K562 (cell line): ENCODE results near the gene ILF3. TPM values are rescaled to one million over a fixed set of nuclear protein-coding genes. Genes with fewer than 3 reads are reported as not detected.

ENCODE experiments used
- CBX5 ChIP-seq: IDR thresholded peaks from 2 replicates; pipeline ENCODE4 v1.6.1; 2014; ENCODE audit warnings: low read depth, borderline replicate concordance
- DMBX1 ChIP-seq: fragments of 250-450 bp; sonication (Bioruptor Pico); IDR thresholded peaks from 2 replicates; pipeline ENCODE4 v1.8.0; 2022; ENCODE audit warnings: inconsistent platforms, mild to moderate bottlenecking, moderate library complexity, borderline replicate concordance
- ETV5 ChIP-seq: sonication (generic); formaldehyde crosslinking; IDR thresholded peaks from 2 replicates; pipeline ENCODE4 v1.4.0; 2020; ENCODE audit warnings: low read depth, mild to moderate bottlenecking, missing genetic modification reagents
- ETV6 ChIP-seq, 3 experiments: fragments of 150-350 bp in 1 of 3; sonication (generic) in 1 of 3; formaldehyde crosslinking in 1 of 3; IDR thresholded peaks; 2 replicates each; pipeline versions ENCODE4 v1.6.1 to v1.8.0; 2014 to 2022; ENCODE audit warnings: borderline replicate concordance in 2 of 3, low read depth in 2 of 3, antibody characterized with exemption in 1 of 3, low read length in 1 of 3, mild to moderate bottlenecking in 1 of 3, missing genetic modification reagents in 1 of 3
- FOXA3 ChIP-seq, 2 experiments: fragments of 450-650 bp in 1 of 2; sonication (generic) in 1 of 2; formaldehyde crosslinking; IDR thresholded peaks in 1 of 2; conservative IDR thresholded peaks in 1 of 2; 2 replicates each; pipeline versions ENCODE4 v1.4.0 to v1.8.0; 2020 to 2022; ENCODE audit warnings: mild to moderate bottlenecking in 2 of 2, missing genetic modification reagents in 1 of 2
- GATA2 ChIP-seq: sonication (generic); formaldehyde crosslinking; IDR thresholded peaks from 2 replicates; pipeline ENCODE4 v1.4.0; 2020; ENCODE audit warnings: mild to moderate bottlenecking, missing genetic modification reagents
- HNRNPL ChIP-seq: fragments of 200-400 bp; formaldehyde crosslinking; IDR thresholded peaks from 2 replicates; pipeline ENCODE4 v1.6.1; 2017; ENCODE audit warnings: low read depth, mild to moderate bottlenecking, low read length
- NCOA4 ChIP-seq: fragments of 450-650 bp; IDR thresholded peaks from 2 replicates; pipeline ENCODE4 v1.6.1; 2018; ENCODE audit warnings: mild to moderate bottlenecking; ENCODE audit not compliant: partially characterized antibody
- NRF1 ChIP-seq, 2 experiments: fragments of 450-650 bp; IDR thresholded peaks in 1 of 2; conservative IDR thresholded peaks in 1 of 2; 2 replicates each; pipeline ENCODE4 v1.6.1; 2014; ENCODE audit warnings: mild to moderate bottlenecking in 2 of 2
- PRPF4 ChIP-seq: fragments of 200-400 bp; formaldehyde crosslinking; IDR thresholded peaks from one replicate; pipeline ENCODE4 v1.6.1; 2017; ENCODE audit warnings: low read length, low read depth, mild to moderate bottlenecking; ENCODE audit not compliant: insufficient read depth, poor library complexity, severe bottlenecking
- PTBP1 ChIP-seq: fragments of 200-400 bp; formaldehyde crosslinking; IDR thresholded peaks from 2 replicates; pipeline ENCODE4 v1.6.1; 2017; ENCODE audit warnings: low read depth, low read length
- RFX5 ChIP-seq: IDR thresholded peaks from 2 replicates; pipeline ENCODE4 v1.6.1; 2011; ENCODE audit warnings: low read depth, mild to moderate bottlenecking, improper control_type of control experiment, low read length
- SAP30 ChIP-seq: fragments of 200-600 bp; sonication (generic); IDR thresholded peaks from 2 replicates; pipeline ENCODE4 v1.6.1; 2012; ENCODE audit warnings: borderline replicate concordance, low read depth, mild to moderate bottlenecking, moderate library complexity, low read length, control low read depth, inconsistent platforms; ENCODE audit not compliant: insufficient read depth, poor library complexity, severe bottlenecking
- SLC30A9 ChIP-seq: fragments of 250-450 bp; sonication (Bioruptor Pico); IDR thresholded peaks from 2 replicates; pipeline ENCODE4 v1.8.0; 2022; ENCODE audit warnings: mild to moderate bottlenecking, moderate library complexity
- TEAD1 ChIP-seq, 2 experiments: fragments of 450-650 bp in 1 of 2; sonication (generic) in 1 of 2; formaldehyde crosslinking; IDR thresholded peaks; 2 replicates each; pipeline versions ENCODE4 v1.4.0 to v1.8.0; 2020 to 2022; ENCODE audit warnings: mild to moderate bottlenecking in 2 of 2, missing genetic modification reagents in 1 of 2
- TEAD4 ChIP-seq, 2 experiments: sonication (generic) in 1 of 2; formaldehyde crosslinking in 1 of 2; IDR thresholded peaks; 2 replicates each; pipeline versions ENCODE4 v1.6.1 to v1.8.0; 2012 to 2022; ENCODE audit warnings: borderline replicate concordance in 1 of 2, inconsistent platforms in 1 of 2, low read length in 1 of 2, mild to moderate bottlenecking in 1 of 2, missing genetic modification reagents in 1 of 2
- XRCC5 ChIP-seq: fragments of 200-400 bp; formaldehyde crosslinking; IDR thresholded peaks from 2 replicates; pipeline ENCODE4 v1.6.1; 2017; ENCODE audit warnings: low read depth, mild to moderate bottlenecking, low read length
- ZFP30 ChIP-seq: fragments of 250-450 bp; sonication (Bioruptor Pico); IDR thresholded peaks from 2 replicates; pipeline ENCODE4 v1.8.0; 2022; ENCODE audit warnings: moderate library complexity, mild to moderate bottlenecking, inconsistent platforms, borderline replicate concordance
- ZFP36 ChIP-seq: fragments of 150-350 bp; IDR thresholded peaks from 2 replicates; pipeline ENCODE4 v1.6.1; 2018; ENCODE audit warnings: low read length, low read depth; ENCODE audit not compliant: partially characterized antibody
- ZKSCAN1 ChIP-seq: fragments of 150-350 bp; IDR thresholded peaks from 2 replicates; pipeline ENCODE4 v1.6.1; 2016; ENCODE audit warnings: low read depth, low read length
- ZNF584 ChIP-seq: fragments of 200-800 bp; sonication (Bioruptor generic); IDR thresholded peaks from 2 replicates; pipeline ENCODE4 v1.6.1; 2016; ENCODE audit warnings: low read depth, mild to moderate bottlenecking, missing genetic modification characterization, missing compliant biosample characterization
- ZNF766 ChIP-seq: fragments of 200-800 bp; sonication (Bioruptor generic); conservative IDR thresholded peaks from 2 replicates; pipeline ENCODE4 v1.6.1; 2016; ENCODE audit warnings: missing genetic modification characterization, missing compliant biosample characterization
- polyA plus RNA-seq, 8 experiments: library from polyadenylated mRNA; depleted of rRNA in 4 of 8; stranded (reverse) in 5 of 8; unstranded in 3 of 8; fragments of >200 nt; fragmentation: Nextera tagmentation in 2 of 8; fragmentation: Illumina TruSeq in 1 of 8; extraction: Ambion mirVana in 2 of 8; extraction: Trizol in 1 of 8; gene quantifications; 2 replicates each; pipeline versions ENCODE4 v1.2.1 to v1.2.3, GENCODE V29; 2011 to 2014; ENCODE audit warnings: inconsistent platforms in 1 of 8, missing spikeins in 1 of 8
- total RNA-seq, 7 experiments: library from RNA; depleted of rRNA in 6 of 7; stranded (reverse); fragments of >200 nt in 6 of 7; fragmentation: Illumina TruSeq in 2 of 7; extraction: Trizol in 2 of 7; gene quantifications; 2 replicates each; pipeline versions ENCODE4 v1.2.1 to v1.2.3, GENCODE V29; 2011 to 2021; ENCODE audit warnings: low replicate concordance in 1 of 7
- TF ChIP-seq, protein P1 (sequence below): fragments of 450-650 bp; formaldehyde crosslinking; IDR thresholded peaks from 2 replicates; pipeline ENCODE4 v1.4.0; 2020; ENCODE audit warnings: mild to moderate bottlenecking, moderate library complexity
- TF ChIP-seq, protein P2 (sequence below): sonication (generic); formaldehyde crosslinking; IDR thresholded peaks from 2 replicates; pipeline ENCODE4 v1.8.0; 2022; ENCODE audit warnings: mild to moderate bottlenecking, missing genetic modification reagents, borderline replicate concordance

Gene ILF3
- total and polyA plus RNA-seq, 9 of the 15 experiments (the other 6 are each of a cell fraction or from before 2014, with no cell fraction given) = 26.0 to 453 (median 175) TPM

DNA sequence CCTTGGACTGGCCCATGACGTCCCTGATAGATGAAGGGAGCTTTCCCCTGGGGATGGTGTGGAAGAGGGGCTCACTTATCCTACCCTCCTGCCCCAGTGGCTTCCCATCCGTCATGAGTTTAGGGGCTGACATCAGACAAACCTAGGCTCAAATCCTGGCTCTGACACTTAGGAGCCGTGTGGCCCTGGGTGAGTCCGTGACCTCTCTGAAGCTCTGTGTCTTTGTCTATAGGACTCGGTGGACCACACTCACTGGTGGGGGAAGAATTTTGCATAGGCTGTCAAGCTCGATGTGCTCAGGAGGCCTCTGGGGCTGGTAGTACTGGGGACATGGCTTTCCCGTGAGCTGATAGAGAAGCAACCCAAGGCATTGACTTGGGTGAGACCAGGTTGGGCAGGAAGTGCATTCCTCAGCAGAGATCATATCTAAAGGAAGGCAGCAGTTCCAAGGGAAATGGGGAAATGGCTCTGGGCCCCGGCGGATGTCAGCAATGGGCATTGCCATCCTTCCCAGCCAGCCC is 49.6 kb upstream of the ILF3 start (continued):
- TF ChIP-seq SLC30A9 (CRISPR knock-in tag) (no peak), ZNF584 (CRISPR knock-in tag) (no peak), ETV6 (IDR thresholded peaks at IDR 0.05; ENCODE audit: borderline replicate concordance in 1 of 2, low read depth in 2 of 2, low read length in 1 of 2) (0 out of 4 replicates have a peak, but pooled peaks of 1 of the 2 experiments have one; percentile 40), ETV6 (CRISPR knock-in tag; IDR thresholded peaks at IDR 0.05; ENCODE audit: borderline replicate concordance) (no peak), TEAD4 (IDR thresholded peaks at IDR 0.05; ENCODE audit: low read length) (peak; percentile 19; the same call in 1 of the 2 replicates), TEAD4 (CRISPR knock-in tag; IDR thresholded peaks at IDR 0.05; ENCODE audit: borderline replicate concordance) (no peak), SAP30 (no peak), ZKSCAN1 (no peak), RFX5 (no peak), FOXA3 (CRISPR knock-in tag; conservative IDR thresholded peaks at IDR 0.05 in 1 of 2, IDR thresholded peaks at IDR 0.05 in 1 of 2) (no peak), PTBP1 (no peak), GATA2 (0 out of 2 replicates have a peak, but pooled peaks have one; percentile 30), ETV5 (CRISPR knock-in tag) (no peak), CBX5 (no peak), NRF1 (conservative IDR thresholded peaks at IDR 0.05 in 1 of 2, IDR thresholded peaks at IDR 0.05 in 1 of 2) (peak; percentile 9 to 41; a peak in 2 of 4 replicates), XRCC5 (no peak), NCOA4 (no peak), HNRNPL (no peak), TEAD1 (CRISPR knock-in tag; IDR thresholded peaks at IDR 0.05) (peak in 1 of 2 experiments; percentile 30; a peak in 1 of 4 replicates), PRPF4 (no peak), ZNF766 (CRISPR knock-in tag) (peak; percentile 46; the same call in 1 of the 2 replicates), ZFP30 (CRISPR knock-in tag) (no peak), ZFP36 (no peak), DMBX1 (CRISPR knock-in tag) (0 out of 2 replicates have a peak, but pooled peaks have one; percentile 35)
- TF ChIP-seq, protein P1, sequence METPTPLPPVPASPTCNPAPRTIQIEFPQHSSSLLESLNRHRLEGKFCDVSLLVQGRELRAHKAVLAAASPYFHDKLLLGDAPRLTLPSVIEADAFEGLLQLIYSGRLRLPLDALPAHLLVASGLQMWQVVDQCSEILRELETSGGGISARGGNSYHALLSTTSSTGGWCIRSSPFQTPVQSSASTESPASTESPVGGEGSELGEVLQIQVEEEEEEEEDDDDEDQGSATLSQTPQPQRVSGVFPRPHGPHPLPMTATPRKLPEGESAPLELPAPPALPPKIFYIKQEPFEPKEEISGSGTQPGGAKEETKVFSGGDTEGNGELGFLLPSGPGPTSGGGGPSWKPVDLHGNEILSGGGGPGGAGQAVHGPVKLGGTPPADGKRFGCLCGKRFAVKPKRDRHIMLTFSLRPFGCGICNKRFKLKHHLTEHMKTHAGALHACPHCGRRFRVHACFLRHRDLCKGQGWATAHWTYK (CRISPR knock-in tag) = no peak
- TF ChIP-seq, protein P2, sequence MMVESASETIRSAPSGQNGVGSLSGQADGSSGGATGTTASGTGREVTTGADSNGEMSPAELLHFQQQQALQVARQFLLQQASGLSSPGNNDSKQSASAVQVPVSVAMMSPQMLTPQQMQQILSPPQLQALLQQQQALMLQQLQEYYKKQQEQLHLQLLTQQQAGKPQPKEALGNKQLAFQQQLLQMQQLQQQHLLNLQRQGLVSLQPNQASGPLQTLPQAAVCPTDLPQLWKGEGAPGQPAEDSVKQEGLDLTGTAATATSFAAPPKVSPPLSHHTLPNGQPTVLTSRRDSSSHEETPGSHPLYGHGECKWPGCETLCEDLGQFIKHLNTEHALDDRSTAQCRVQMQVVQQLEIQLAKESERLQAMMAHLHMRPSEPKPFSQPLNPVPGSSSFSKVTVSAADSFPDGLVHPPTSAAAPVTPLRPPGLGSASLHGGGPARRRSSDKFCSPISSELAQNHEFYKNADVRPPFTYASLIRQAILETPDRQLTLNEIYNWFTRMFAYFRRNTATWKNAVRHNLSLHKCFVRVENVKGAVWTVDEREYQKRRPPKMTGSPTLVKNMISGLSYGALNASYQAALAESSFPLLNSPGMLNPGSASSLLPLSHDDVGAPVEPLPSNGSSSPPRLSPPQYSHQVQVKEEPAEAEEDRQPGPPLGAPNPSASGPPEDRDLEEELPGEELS = no peak
